Small intestine (tissue), 7 donors: Measurements from ENCODE around the gene GNRHR. TPM values are rescaled to one million over a fixed set of nuclear protein-coding genes. Genes with fewer than 3 reads are reported as not detected.
"Not testable (repeated sequence)": the region's sequence is repeated elsewhere in the genome, so short reads cannot be mapped to it uniquely, and the experiment has no call there.

Experiments
- DNase-seq, 2 donors: peaks; one replicate each; pipeline versions ENCODE4 v3.0.0 to v3.0.0-alpha.2; 2013
- FAIRE-seq: peaks from 2 replicates; lab custom pipeline; 2012; peaks lifted over from hg19 to GRCh38; lab: Jason Lieb, UNC
- H3K27ac ChIP-seq, 3 donors: one replicate each; pipeline ENCODE4 v1.5.1; 2013; ENCODE audit warnings: low read length in 2 of 3, mild to moderate bottlenecking in 2 of 3, control low read depth in 1 of 3, inconsistent platforms in 1 of 3, low read depth in 1 of 3, moderate library complexity in 1 of 3
- H3K27me3 ChIP-seq, 3 donors: one replicate each; pipeline ENCODE4 v1.6.1; 2013; ENCODE audit warnings: low read length in 3 of 3, inconsistent platforms in 1 of 3; ENCODE audit not compliant: control insufficient read depth in 3 of 3, insufficient read depth in 3 of 3
- H3K36me3 ChIP-seq, 3 donors: one replicate each; pipeline ENCODE4 v1.6.1; 2013; ENCODE audit warnings: low read length in 3 of 3, inconsistent platforms in 1 of 3, low read depth in 1 of 3, mild to moderate bottlenecking in 1 of 3, moderate library complexity in 1 of 3; ENCODE audit not compliant: control insufficient read depth in 3 of 3, insufficient read depth in 2 of 3
- H3K4me1 ChIP-seq, 3 donors: one replicate each; pipeline ENCODE4 v1.6.1; 2013; ENCODE audit warnings: low read length in 2 of 3, inconsistent platforms in 1 of 3, low read depth in 1 of 3, mild to moderate bottlenecking in 1 of 3, moderate library complexity in 1 of 3; ENCODE audit not compliant: control insufficient read depth in 3 of 3, insufficient read depth in 2 of 3
- H3K4me3 ChIP-seq, 3 donors: one replicate each; pipeline ENCODE4 v1.5.1; 2013; ENCODE audit warnings: low read length in 3 of 3, control low read depth in 1 of 3, inconsistent platforms in 1 of 3, low read depth in 1 of 3, mild to moderate bottlenecking in 1 of 3, moderate library complexity in 1 of 3
- H3K9me3 ChIP-seq, 2 donors: one replicate each; pipeline ENCODE4 v1.6.1; 2013; ENCODE audit warnings: low read depth in 1 of 2, low read length in 1 of 2; ENCODE audit not compliant: control insufficient read depth in 2 of 2, insufficient read depth in 1 of 2
- WGBS, 3 donors: extraction: QIAGEN DNeasy Blood & Tissue Kit; methylation state at CpG; one replicate each; pipeline ENCODE4 v1.1.7; 2013; 5-methylcytosine and 5-hydroxymethylcytosine counted together
- polyA plus RNA-seq, 4 donors: library from polyadenylated mRNA; stranded (reverse) in 3 of 4; unstranded in 1 of 4; fragments of 200-250 nt in 3 of 4; fragments of 120-200 nt in 1 of 4; gene quantifications; one replicate each; pipeline versions ENCODE4 v1.2.1 to v1.2.3, GENCODE V29; 2013
- donor health status: healthy with polysubstance abuse.
- donor health status: control.
- donor health status: control.
- donor health status: Bipolar disorder and iron deficiency.
- donor health status: healthy.

GNRHR gene
- polyA plus RNA-seq, 4 donors = 0.47 TPM; not detected in 3

GRCh38 chr4:67714248-67714583 is 40.0 kb downstream of the GNRHR start:
- Histone ChIP-seq H3K36me3 (peaks cover 0 to 36% (median 3%) of the 10 kb centered on the region in 3 donors), H3K27me3 (no peaks in the 10 kb centered on the region), H3K4me3 (no peak overlapping the region), H3K27ac (no peak overlapping the region), H3K9me3 (peaks cover 0 to 4% of the 10 kb centered on the region in 2 donors), H3K4me1 (peaks cover 0 to 3% (median 2%) of the 10 kb centered on the region in 3 donors)
- no peak for FAIRE-seq
- 86 to 96% (median 92%) methylated on average over 1 of the region's 1 CpG for WGBS, 3 donors
- DNase-seq = peak in 1 of 2 donors; percentile 31

- Histone ChIP-seq H3K9me3 (peaks cover 0 to 4% of the 10 kb centered on the region in 2 donors), H3K4me3 (no peak overlapping the region), H3K36me3 (peaks cover 0 to 36% (median 3%) of the 10 kb centered on the region in 3 donors), H3K27me3 (no peaks in the 10 kb centered on the region), H3K27ac (no peak overlapping the region), H3K4me1 (peaks cover 0 to 3% (median 2%) of the 10 kb centered on the region in 3 donors)
- DNase-seq (no peak), FAIRE-seq (no peak)
- WGBS, 3 donors = 64 to 77% (median 71%) methylated on average over 12 of the region's 12 CpGs
Observed at GRCh38 chr4:67713529-67714247, 40.5 kb downstream of the GNRHR start.

- Histone ChIP-seq H3K4me3 (no peak overlapping the region), H3K27me3 (no peaks in the 10 kb centered on the region), H3K36me3 (peaks cover 0 to 34% (median 3%) of the 10 kb centered on the region in 3 donors), H3K4me1 (peaks cover 0 to 3% (median 2%) of the 10 kb centered on the region in 3 donors), H3K27ac (no peak overlapping the region), H3K9me3 (peaks cover 0 to 4% of the 10 kb centered on the region in 2 donors)
- WGBS, 3 donors = 84 to 89% (median 85%) methylated on average over 7 of the region's 7 CpGs
- FAIRE-seq (no peak), DNase-seq (no peak)
Observed at GRCh38 chr4:67712650-67713528, 41.3 kb downstream of the GNRHR start.

- H3K9me3 ChIP-seq = peaks cover 0 to 8% of the 10 kb centered on the region in 2 donors
- DNase-seq (no peak), FAIRE-seq (no peak)
- no peak overlapping the region for H3K4me3 ChIP-seq
- H3K27ac ChIP-seq = no peak overlapping the region
- H3K36me3 ChIP-seq = peaks cover 0 to 27% (median 3%) of the 10 kb centered on the region in 3 donors
- no peaks in the 10 kb centered on the region for H3K27me3 ChIP-seq
- peaks cover 0 to 3% (median 2%) of the 10 kb centered on the region in 3 donors for H3K4me1 ChIP-seq
- WGBS, 3 donors = 81 to 87% (median 82%) methylated on average over 3 of the region's 3 CpGs
Observed at GRCh38 chr4:67712000-67712625, 42.1 kb downstream of the GNRHR start.

GRCh38 chr4:67706682-67707081 is 47.5 kb downstream of the GNRHR start:
- FAIRE-seq, H3K4me3 ChIP-seq, DNase-seq, H3K4me1 ChIP-seq, H3K27me3 ChIP-seq, H3K36me3 ChIP-seq, H3K27ac ChIP-seq: not testable (repeated sequence)
- H3K9me3 ChIP-seq = peaks cover 0 to 13% of the 10 kb centered on the region in 2 donors
- 96 to 98% (median 98%) methylated on average over 3 of the region's 3 CpGs for WGBS, 3 donors

GRCh38 chr4:67704843-67705242 is 49.3 kb downstream of the GNRHR start:
- no peak overlapping the region for H3K27ac ChIP-seq
- FAIRE-seq (peak; percentile 47), DNase-seq (no peak)
- H3K27me3 ChIP-seq = no peaks in the 10 kb centered on the region
- WGBS, 3 donors = 97 to 99% (median 98%) methylated on average over 2 of the region's 2 CpGs
- no peaks in the 10 kb centered on the region for H3K36me3 ChIP-seq
- H3K9me3 ChIP-seq = peaks cover 0 to 13% of the 10 kb centered on the region in 2 donors
- H3K4me1 ChIP-seq = peaks cover 0 to 4% (median 4%) of the 10 kb centered on the region in 3 donors
- no peak overlapping the region for H3K4me3 ChIP-seq

- Histone ChIP-seq H3K27me3 (no peaks in the 10 kb centered on the region), H3K9me3 (peaks cover 0 to 5% of the 10 kb centered on the region in 2 donors), H3K27ac (peak overlapping the region in 1 of 3 donors; percentile 86), H3K4me1 (peaks cover 5 to 12% (median 7%) of the 10 kb centered on the region in 3 donors), H3K4me3 (peak overlapping the region in 2 of 3 donors; percentile 30 to 78), H3K36me3 (peaks cover 0 to under 1% (median 0%) of the 10 kb centered on the region in 3 donors)
- FAIRE-seq (no peak), DNase-seq (peak in 1 of 2 donors; percentile 19)
- WGBS, 3 donors = 97 to 100% (median 99%) methylated on average over 2 of the region's 2 CpGs
Observed at GRCh38 chr4:67702166-67702565, 52.0 kb downstream of the GNRHR start.

- H3K4me1 ChIP-seq = peaks cover 5 to 12% (median 7%) of the 10 kb centered on the region in 3 donors
- H3K27ac ChIP-seq = peak overlapping the region; percentile 43 to 86 (median 71)
- WGBS, 3 donors = 3 to 4% (median 3%) methylated on average over 4 of the region's 4 CpGs
- no peaks in the 10 kb centered on the region for H3K27me3 ChIP-seq
- H3K36me3 ChIP-seq = peaks cover 0 to 4% (median 0%) of the 10 kb centered on the region in 3 donors
- DNase-seq = no peak
- H3K9me3 ChIP-seq = peaks cover 0 to under 1% of the 10 kb centered on the region in 2 donors
- FAIRE-seq = no peak
- peak overlapping the region in 2 of 3 donors; percentile 78 to 82 for H3K4me3 ChIP-seq
Observed at GRCh38 chr4:67701517-67701850, 52.7 kb downstream of the GNRHR start.
